Esophagus muscularis mucosa (tissue), 4 donors: ENCODE results near the gene PLD2. TPM values are rescaled to one million over a fixed set of nuclear protein-coding genes. Genes with fewer than 3 reads are reported as not detected.

Source experiments
- DNase-seq: peaks from one replicate; pipeline ENCODE4 v3.0.0-alpha.2; 2017; ENCODE audit errors: extremely low spot score
- H3K27ac ChIP-seq, 4 donors: fragments of 200-600 bp; sonication (generic); replicated peaks in 1 of 4; 1 replicate in 3 of 4; 2 replicates in 1 of 4; pipeline ENCODE4 v1.5.1; 2016 to 2019; ENCODE audit warnings: mild to moderate bottlenecking in 1 of 4
- H3K27me3 ChIP-seq, 4 donors: fragments of 200-600 bp; sonication (generic); one replicate each; pipeline versions ENCODE4 v1.5.1 to v1.6.0; 2016 to 2019
- H3K36me3 ChIP-seq, 4 donors: fragments of 200-600 bp; sonication (generic); one replicate each; pipeline ENCODE4 v1.5.1; 2016 to 2019
- H3K4me1 ChIP-seq, 4 donors: fragments of 200-600 bp; sonication (generic); one replicate each; pipeline ENCODE4 v1.5.1; 2016 to 2019
- H3K4me3 ChIP-seq, 4 donors: fragments of 200-600 bp; sonication (generic); 1 replicate in 2 of 4; 2 replicates in 2 of 4; pipeline ENCODE4 v1.5.1; 2016 to 2019; ENCODE audit warnings: mild to moderate bottlenecking in 4 of 4, moderate library complexity in 1 of 4
- H3K9me3 ChIP-seq, 4 donors: fragments of 200-600 bp; sonication (generic); 1 replicate in 3 of 4; 2 replicates in 1 of 4; pipeline ENCODE4 v1.5.1; 2016 to 2019
- CTCF ChIP-seq, 3 experiments: fragments of 200-600 bp in 2 of 3; fragments of 450-650 bp in 1 of 3; sonication (generic) in 2 of 3; IDR thresholded peaks; one replicate each; pipeline ENCODE4 v1.5.1; 2017 to 2019; ENCODE audit warnings: antibody characterized with exemption in 3 of 3, mild to moderate bottlenecking in 2 of 3, moderate library complexity in 1 of 3
- EP300 ChIP-seq: sonication (generic); formaldehyde crosslinking; IDR thresholded peaks from one replicate; pipeline ENCODE4 v1.6.1; 2017; ENCODE audit warnings: antibody characterized with exemption
- POLR2A ChIP-seq: fragments of 450-650 bp; IDR thresholded peaks from one replicate; pipeline ENCODE4 v1.6.1; 2017; ENCODE audit warnings: antibody characterized with exemption, moderate library complexity, mild to moderate bottlenecking, low read depth
- POLR2AphosphoS5 ChIP-seq, 2 donors: sonication (generic); formaldehyde crosslinking; IDR thresholded peaks; one replicate each; pipeline ENCODE4 v1.6.1; 2017; ENCODE audit warnings: antibody characterized with exemption in 2 of 2
- WGBS: methylation state at CpG from one replicate; pipeline ENCODE4 v1.1.5; 2018; 5-methylcytosine and 5-hydroxymethylcytosine counted together
- intact Hi-C: fragments of 100-400 bp; cut with DNase I; formaldehyde crosslinking; loops from one replicate; pipeline ENCODE4 v1.15.1; 2023
- total RNA-seq, 4 donors: library from RNA; depleted of rRNA; stranded (reverse); fragments of >200 nt; gene quantifications; one replicate each; pipeline versions ENCODE4 v1.1.0 to v1.2.1, GENCODE V29; 2016

The PLD2 gene
- total RNA-seq, 4 donors from 2014 or later, result 9.6 to 15.2 (median 12.0) TPM

GRCh38 chr17:4833941-4834680 is 27.2 kb downstream of the PLD2 start:
- H3K9me3 ChIP-seq, result no peaks in the 10 kb centered on the region
- no peak for TF ChIP-seq EP300
- no peak for TF ChIP-seq CTCF (IDR thresholded peaks at IDR 0.05)
- peak in 1 of 2 donors; percentile 4 for TF ChIP-seq POLR2AphosphoS5 (IDR thresholded peaks at IDR 0.05)
- no peak for TF ChIP-seq POLR2A
- WGBS, result 6% methylated on average over 15 of the region's 15 CpGs
- peak overlapping the region; percentile 72 to 99 (median 89) for H3K4me3 ChIP-seq
- no peaks in the 10 kb centered on the region for H3K27me3 ChIP-seq
- intact Hi-C loops, result loop anchor here (10.0 kb wide), 1 partner anchor 51 kb away; no protein-coding TSS in a partner anchor
- H3K27ac ChIP-seq, result peak overlapping the region; percentile 89 to 97 (median 92)
- DNase-seq, result no peak
- peaks cover 0 to 11% (median 0%) of the 10 kb centered on the region in 4 donors for H3K36me3 ChIP-seq
- H3K4me1 ChIP-seq, result peaks cover 40 to 55% (median 48%) of the 10 kb centered on the region in 4 donors

GRCh38 chr17:4834681-4835020 is 27.7 kb downstream of the PLD2 start:
- no peak for DNase-seq
- 71% methylated on average over 2 of the region's 4 CpGs for WGBS
- H3K36me3 ChIP-seq, result peaks cover 0 to 11% (median 0%) of the 10 kb centered on the region in 4 donors
- H3K4me1 ChIP-seq, result peaks cover 40 to 55% (median 48%) of the 10 kb centered on the region in 4 donors
- H3K27me3 ChIP-seq, result no peaks in the 10 kb centered on the region
- H3K4me3 ChIP-seq, result peak overlapping the region; percentile 72 to 99 (median 89)
- H3K9me3 ChIP-seq, result no peaks in the 10 kb centered on the region
- intact Hi-C loops, result loop anchor here (10.0 kb wide), 1 partner anchor 50 kb away; no protein-coding TSS in a partner anchor
- peak overlapping the region; percentile 89 to 97 (median 92) for H3K27ac ChIP-seq
- TF ChIP-seq CTCF (IDR thresholded peaks at IDR 0.05) (no peak), POLR2A (no peak), EP300 (no peak)

- intact Hi-C loops, result loop anchor here (10.0 kb wide), 1 partner anchor 49 kb away; no protein-coding TSS in a partner anchor
- DNase-seq, result no peak
- 71% methylated on average over 4 of the region's 4 CpGs for WGBS
- Histone ChIP-seq H3K4me1 (peaks cover 40 to 68% (median 55%) of the 10 kb centered on the region in 4 donors), H3K36me3 (peaks cover 0 to 11% (median 0%) of the 10 kb centered on the region in 4 donors), H3K27ac (peak overlapping the region in 2 of 4 donors; percentile 9 to 97), H3K27me3 (no peaks in the 10 kb centered on the region), H3K4me3 (no peak overlapping the region), H3K9me3 (no peaks in the 10 kb centered on the region)
- TF ChIP-seq POLR2AphosphoS5 (IDR thresholded peaks at IDR 0.05) (no peak), EP300 (no peak), CTCF (IDR thresholded peaks at IDR 0.05) (no peak), POLR2A (no peak)
Observed at GRCh38 chr17:4836221-4836620, 29.3 kb downstream of the PLD2 start.

- Histone ChIP-seq H3K27me3 (no peaks in the 10 kb centered on the region), H3K27ac (peak overlapping the region in 2 of 4 donors; percentile 45 to 47), H3K4me3 (no peak overlapping the region), H3K9me3 (no peaks in the 10 kb centered on the region), H3K4me1 (peaks cover 37 to 68% (median 55%) of the 10 kb centered on the region in 4 donors), H3K36me3 (peaks cover 0 to 11% (median 0%) of the 10 kb centered on the region in 4 donors)
- 65% methylated on average over 13 of the region's 13 CpGs for WGBS
- intact Hi-C loops, result loop anchor here (10.0 kb wide), 1 partner anchor 47 kb away; no protein-coding TSS in a partner anchor
- no peak for DNase-seq
- no peak for TF ChIP-seq POLR2A
- TF ChIP-seq EP300, result no peak
- TF ChIP-seq CTCF (IDR thresholded peaks at IDR 0.05), result no peak
- no peak for TF ChIP-seq POLR2AphosphoS5 (IDR thresholded peaks at IDR 0.05)
Observed at GRCh38 chr17:4837471-4838308, 30.7 kb downstream of the PLD2 start.
